ENCODE data around the gene SORCS3.
"Not testable (repeated sequence)": the region's sequence is repeated elsewhere in the genome, so short reads cannot be mapped to it uniquely, and the experiment has no call there.

Gene SORCS3

GRCh38 chr10:104688251-104689042 is 47.4 kb downstream of the SORCS3 start:
- no peak overlapping the region for H3K27ac ChIP-seq
- H3K4me3 ChIP-seq, result no peak overlapping the region

GRCh38 chr10:104689105-104689504 is 48.0 kb downstream of the SORCS3 start:
- H3K4me3 ChIP-seq, result no peak overlapping the region
- H3K27ac ChIP-seq, result no peak overlapping the region

- Histone ChIP-seq H3K27ac (no peak overlapping the region), H3K4me3 (no peak overlapping the region)
These were observed 48.5 kb downstream of the SORCS3 start for GRCh38 chr10:104689547-104689946.

- H3K4me3 ChIP-seq, result no peak overlapping the region
- H3K27ac ChIP-seq, result no peak overlapping the region
These were observed 49.0 kb downstream of the SORCS3 start for GRCh38 chr10:104690101-104690500.

GRCh38 chr10:104690959-104691358 is 49.9 kb downstream of the SORCS3 start:
- H3K27ac ChIP-seq, result no peak overlapping the region
- H3K4me3 ChIP-seq, result no peak overlapping the region

GRCh38 chr10:104694074-104694473 is 53.0 kb downstream of the SORCS3 start:
- H3K27ac ChIP-seq, result no peak overlapping the region
- H3K4me3 ChIP-seq, result no peak overlapping the region

GRCh38 chr10:104703262-104703661 is 62.2 kb downstream of the SORCS3 start:
- H3K27ac ChIP-seq, H3K4me3 ChIP-seq: not testable (repeated sequence)

- no peak overlapping the region for H3K27ac ChIP-seq
- H3K4me3 ChIP-seq, result no peak overlapping the region
These were observed 65.8 kb downstream of the SORCS3 start for GRCh38 chr10:104706886-104707285.

- H3K27ac ChIP-seq, result no peak overlapping the region
- no peak overlapping the region for H3K4me3 ChIP-seq
These were observed 66.7 kb downstream of the SORCS3 start for GRCh38 chr10:104707602-104708459.

- H3K27ac ChIP-seq, result no peak overlapping the region
- H3K4me3 ChIP-seq, result no peak overlapping the region
These were observed 70.2 kb downstream of the SORCS3 start for GRCh38 chr10:104711302-104711721.

GRCh38 chr10:104730593-104730992 is 89.5 kb downstream of the SORCS3 start:
- H3K4me3 ChIP-seq, H3K27ac ChIP-seq: not testable (repeated sequence)

- no peak overlapping the region for H3K27ac ChIP-seq
- no peak overlapping the region for H3K4me3 ChIP-seq
These were observed 90.1 kb downstream of the SORCS3 start for GRCh38 chr10:104731192-104731591.

- H3K27ac ChIP-seq, result no peak overlapping the region
- no peak overlapping the region for H3K4me3 ChIP-seq
These were observed 91.1 kb downstream of the SORCS3 start for GRCh38 chr10:104732222-104732621.

GRCh38 chr10:104734433-104734832 is 93.3 kb downstream of the SORCS3 start:
- Histone ChIP-seq H3K4me3 (no peak overlapping the region), H3K27ac (no peak overlapping the region)

GRCh38 chr10:104735036-104735756 is 94.1 kb downstream of the SORCS3 start:
- Histone ChIP-seq H3K4me3 (no peak overlapping the region), H3K27ac (no peak overlapping the region)

- Histone ChIP-seq H3K27ac (no peak overlapping the region), H3K4me3 (no peak overlapping the region)
These were observed 94.8 kb downstream of the SORCS3 start for GRCh38 chr10:104735757-104736391.

- H3K27ac ChIP-seq, result no peak overlapping the region
- H3K4me3 ChIP-seq, result no peak overlapping the region
These were observed 100.0 kb downstream of the SORCS3 start for GRCh38 chr10:104741127-104741526.

- no peak overlapping the region for H3K27ac ChIP-seq
- no peak overlapping the region for H3K4me3 ChIP-seq
These were observed 103.0 kb downstream of the SORCS3 start for GRCh38 chr10:104744052-104744451.

GRCh38 chr10:104750291-104750690 is 109.2 kb downstream of the SORCS3 start:
- Histone ChIP-seq H3K27ac (no peak overlapping the region), H3K4me3 (no peak overlapping the region)

GRCh38 chr10:104762793-104763192 is 121.7 kb downstream of the SORCS3 start:
- no peak overlapping the region for H3K27ac ChIP-seq

More at GRCh38 chr10:104762793-104763192, 121.7 kb downstream of the SORCS3 start:
- H3K4me3 ChIP-seq, result no peak overlapping the region

All from skin epidermis (tissue), 12 donors.